Glomerular visceral epithelial cell (primary cell): Measurements from ENCODE around the gene YIPF4.
"Not testable (repeated sequence)": the region's sequence is repeated elsewhere in the genome, so short reads cannot be mapped to it uniquely, and the experiment has no call there.

ENCODE experiments used
- DNase-seq: peaks from one replicate; pipeline ENCODE4 v3.0.0-alpha.2; 2016; ENCODE audit errors: extremely low spot score

YIPF4 gene

DNA sequence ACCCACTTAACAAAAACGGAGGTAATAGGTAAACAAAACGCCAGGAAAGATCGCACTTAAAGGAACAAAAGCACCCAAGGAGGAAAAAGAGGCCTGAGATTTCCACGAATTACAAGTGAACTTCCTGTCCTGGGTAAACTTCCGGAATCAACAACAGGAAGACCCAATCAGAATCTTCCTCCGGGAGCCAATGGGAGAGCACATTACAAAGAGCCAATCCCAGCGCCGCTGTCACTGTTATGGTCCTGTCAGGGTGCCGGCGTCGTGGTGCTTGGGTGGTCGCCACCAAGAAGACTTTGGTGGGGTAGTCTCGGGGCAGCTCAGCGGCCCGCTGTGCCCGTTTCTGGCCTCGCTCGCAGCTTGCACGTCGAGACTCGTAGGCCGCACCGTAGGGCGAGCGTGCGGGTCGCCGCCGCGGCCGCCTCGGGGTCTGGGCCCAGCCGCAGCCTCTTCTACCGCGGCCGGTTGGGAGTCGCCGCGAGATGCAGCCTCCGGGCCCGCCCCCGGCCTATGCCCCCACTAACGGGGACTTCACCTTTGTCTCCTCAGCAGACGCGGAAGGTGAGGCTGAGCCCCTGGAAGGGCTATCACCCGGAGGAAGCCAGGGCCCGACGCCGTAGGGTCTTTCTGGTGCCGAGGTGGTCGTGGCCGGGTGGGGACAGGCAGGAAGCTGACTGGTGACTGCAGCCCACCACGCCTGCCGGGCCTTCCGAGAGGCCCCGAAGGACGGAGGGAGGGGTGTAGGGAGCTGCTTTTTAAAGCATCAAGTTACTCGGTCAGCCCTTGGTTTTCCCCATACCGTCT is at the start of gene YIPF4:
Gene YIPF4, plus strand, starts transcription at position 231 of the 804 bp plus-strand sequence. Its CDS starts 252 bp downstream, at position 483.
- peak; percentile 86 for DNase-seq

DNA sequence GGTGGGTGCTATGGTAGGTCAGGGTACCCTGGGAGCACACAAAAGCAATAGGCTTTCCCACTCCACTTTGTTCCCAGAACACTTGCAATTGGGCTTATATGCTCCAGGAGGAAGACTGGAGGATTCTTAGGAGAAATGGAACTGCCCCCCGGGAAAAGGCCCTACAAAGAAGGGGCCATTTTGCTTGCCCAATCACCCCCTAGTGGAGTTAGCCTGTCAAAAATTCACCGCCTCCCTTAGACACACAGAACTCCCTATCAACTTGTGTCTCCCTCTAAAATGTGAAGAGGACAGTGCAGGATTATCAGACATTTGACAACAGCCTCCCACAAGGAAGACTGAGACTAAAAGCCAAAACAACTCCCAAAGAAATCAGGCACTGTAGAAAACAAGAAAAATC is 49.5 kb upstream of the YIPF4 start:
- DNase-seq = no peak

DNA sequence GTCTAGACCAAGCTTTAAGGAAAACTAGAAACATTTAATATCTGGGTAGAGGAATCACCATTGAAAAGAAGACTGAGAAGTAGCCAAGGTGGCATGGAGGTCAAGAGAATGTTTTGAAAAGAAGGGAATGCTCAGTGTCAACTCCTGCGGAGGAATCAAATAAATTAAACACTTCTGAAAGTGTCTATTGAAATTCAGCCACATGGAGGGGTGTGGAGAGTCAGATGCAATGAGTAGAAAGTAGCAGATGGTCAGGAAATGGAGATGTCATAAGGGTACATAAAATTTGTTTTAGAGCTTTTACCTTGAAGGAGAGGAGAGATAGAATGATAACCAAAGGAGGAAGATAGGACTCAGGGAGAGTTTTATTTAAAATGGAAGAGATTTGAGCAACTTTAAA is 48.1 kb upstream of the YIPF4 start:
- DNase-seq = no peak

DNA sequence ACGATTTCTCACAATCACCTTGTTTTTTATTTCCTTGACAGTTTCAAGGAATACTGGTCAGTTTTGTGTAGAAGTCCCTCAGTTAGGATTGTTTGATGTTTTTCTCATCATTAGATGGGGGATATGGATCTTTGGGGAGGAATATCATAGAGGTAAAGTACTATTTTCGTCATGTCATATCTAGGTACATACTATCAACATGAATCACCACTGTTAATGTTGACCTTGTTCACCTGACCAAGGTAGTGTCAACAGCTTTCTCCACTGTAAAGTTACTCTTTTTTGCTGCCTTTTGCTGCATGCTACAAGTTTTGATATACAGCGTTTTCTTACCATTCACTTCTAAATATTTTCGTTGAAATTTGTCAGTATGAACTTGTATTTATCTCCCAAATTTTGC is 45.7 kb upstream of the YIPF4 start:
- no peak for DNase-seq

DNA sequence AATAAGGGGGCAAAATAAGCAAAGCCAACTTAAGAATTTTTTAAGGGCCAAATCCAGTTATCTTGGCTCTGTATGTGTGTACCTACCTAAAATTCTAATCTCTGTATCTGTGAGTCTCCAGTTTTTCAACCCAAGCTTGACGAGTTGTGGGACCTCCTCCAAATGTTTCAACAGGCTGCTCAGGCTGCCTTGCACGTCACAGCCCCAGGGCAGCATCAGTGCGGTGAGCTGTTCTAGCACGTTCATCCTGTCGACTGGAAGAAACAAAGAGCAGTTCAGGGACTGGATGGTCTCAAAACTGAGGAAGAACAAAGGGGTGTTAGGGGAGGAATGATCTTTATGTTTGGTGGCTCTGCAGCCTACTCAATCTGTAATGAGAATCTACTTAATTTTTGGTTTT is 42.4 kb upstream of the YIPF4 start:
- DNase-seq = no peak

DNA sequence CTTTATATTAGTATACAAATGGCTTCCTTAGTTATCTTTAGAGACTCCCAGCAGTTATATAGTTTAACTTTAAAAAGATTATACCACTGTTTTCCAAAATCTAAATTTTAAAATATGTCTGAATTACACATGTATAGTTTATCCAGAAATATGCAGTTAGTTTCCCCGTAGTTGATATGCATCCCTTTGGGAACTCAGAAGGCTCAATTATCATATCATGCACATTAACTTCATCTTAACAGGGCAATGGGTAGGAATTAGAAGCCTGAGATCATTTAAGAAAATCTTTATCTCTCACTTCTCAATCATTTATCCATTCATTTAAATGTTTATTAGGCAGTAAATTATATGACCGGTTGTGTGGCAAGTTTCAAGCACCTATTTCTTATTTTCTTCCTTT is 40.2 kb upstream of the YIPF4 start:
- DNase-seq = no peak

DNA sequence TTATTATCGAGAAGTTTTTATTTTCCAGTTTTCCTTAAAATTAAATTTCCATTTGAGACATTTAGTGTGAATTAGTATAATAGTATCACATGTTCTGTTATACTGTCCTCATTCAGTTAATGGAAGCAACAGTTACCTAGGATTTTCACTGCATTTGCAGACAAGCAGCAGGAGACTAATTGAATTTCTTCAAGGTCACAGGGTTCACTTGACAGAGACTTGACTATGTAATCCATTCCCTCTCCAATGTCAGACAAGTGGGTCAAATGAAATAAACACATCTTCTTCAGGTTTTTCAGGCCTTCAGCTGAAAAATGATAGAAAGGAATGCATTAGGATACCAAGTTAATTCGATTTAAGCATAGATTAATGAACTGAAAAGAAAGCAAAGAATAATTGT is 39.7 kb upstream of the YIPF4 start:
- no peak for DNase-seq

DNA sequence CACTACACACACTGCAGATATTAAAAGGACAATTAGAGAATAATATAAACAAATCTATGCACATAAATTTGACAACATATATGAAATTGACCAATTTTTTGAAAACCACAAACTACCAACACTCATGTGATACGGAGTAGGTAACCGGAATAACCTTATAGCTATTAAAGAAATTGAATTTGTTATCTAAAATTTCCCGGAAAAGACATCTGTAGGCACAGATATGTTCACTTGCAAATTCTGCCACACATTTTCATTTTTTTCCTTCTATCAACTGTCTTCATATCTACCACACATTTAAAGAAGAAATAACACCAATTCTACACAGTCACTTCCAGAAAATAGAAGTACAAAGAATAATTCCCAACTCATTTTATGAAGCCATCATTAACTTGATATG is 35.4 kb upstream of the YIPF4 start:
- no peak for DNase-seq

DNA sequence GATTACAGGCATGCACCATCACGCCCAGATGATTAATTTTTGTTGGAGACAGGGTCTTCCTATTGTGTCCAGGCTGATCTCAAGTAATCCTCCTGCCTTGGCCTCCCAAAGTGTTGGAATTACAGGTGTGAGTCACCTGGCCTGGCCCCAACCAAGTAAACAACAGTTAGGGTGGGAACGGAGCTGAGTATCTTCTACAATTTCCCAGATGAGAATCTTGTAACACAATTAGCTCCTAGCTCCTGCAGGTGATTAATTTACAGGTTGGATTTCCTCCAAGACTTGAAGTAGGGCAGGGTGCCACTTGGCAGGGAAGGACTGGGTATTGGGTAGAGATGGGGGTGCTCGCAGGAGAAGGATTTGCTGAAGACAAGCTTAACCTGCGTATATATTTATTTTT is 30.8 kb upstream of the YIPF4 start:
- no peak for DNase-seq

DNA sequence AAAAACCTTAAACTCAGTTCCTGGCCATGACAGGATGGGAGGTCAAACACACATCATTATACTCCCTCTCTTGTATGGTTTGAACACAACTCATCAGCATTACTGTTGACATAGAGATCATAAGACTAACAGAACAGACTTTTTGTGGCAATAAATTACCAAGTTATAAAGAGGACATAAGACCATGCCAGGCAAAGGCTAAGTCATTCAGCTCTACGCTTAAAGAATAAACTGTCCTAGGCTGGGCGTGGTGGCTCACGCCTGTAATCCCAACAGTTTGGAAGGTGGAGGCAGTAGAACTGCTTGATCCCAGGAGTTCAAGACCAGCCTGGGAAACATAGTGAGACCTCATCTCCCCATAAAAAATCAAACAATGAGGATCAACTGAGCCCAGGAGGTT is 29.4 kb upstream of the YIPF4 start:
- DNase-seq = no peak

DNA sequence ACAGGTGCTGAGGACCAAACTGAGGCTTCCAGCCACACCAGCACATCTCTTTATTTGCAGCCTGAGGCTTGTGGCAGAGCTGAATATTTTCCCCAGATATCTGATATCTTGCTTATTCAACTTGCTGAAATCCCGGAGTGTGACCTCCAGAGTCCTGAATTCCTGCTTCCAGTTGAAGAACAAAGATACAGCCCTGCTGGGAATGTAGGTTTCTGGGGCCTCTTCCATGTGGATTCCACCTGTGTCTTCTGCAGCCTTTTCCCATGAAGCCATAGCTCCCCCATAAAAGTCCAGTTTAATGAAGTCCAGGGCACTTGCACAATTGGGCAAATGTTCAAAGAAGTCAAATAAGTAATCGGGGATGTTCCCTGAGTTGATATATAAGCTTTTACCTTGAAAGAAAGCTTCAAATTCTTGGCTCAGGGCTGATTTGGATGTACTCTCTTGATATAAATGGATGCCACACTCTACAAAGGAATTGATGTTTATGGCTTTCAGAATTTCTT is 27.9 kb upstream of the YIPF4 start:
- no peak for DNase-seq

DNA sequence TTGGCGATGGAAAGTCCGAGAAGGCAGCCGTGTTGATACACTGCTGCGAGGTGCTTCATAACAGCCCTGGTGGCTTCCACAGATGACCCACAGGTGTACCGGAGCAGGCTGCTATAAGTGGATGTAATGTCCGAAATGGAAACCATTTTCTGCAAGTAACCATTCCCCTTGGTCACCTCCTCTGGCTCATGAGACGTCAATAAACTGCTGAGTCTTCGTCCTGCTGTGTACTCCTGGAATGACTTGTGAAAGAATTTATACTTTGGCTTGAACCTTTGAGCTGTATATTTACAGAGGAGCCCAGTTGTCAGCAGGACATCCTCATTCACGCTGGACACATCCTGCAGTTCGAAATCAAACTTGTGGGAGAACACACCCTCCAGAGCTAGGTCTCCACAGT is 27.4 kb upstream of the YIPF4 start:
- no peak for DNase-seq

DNA sequence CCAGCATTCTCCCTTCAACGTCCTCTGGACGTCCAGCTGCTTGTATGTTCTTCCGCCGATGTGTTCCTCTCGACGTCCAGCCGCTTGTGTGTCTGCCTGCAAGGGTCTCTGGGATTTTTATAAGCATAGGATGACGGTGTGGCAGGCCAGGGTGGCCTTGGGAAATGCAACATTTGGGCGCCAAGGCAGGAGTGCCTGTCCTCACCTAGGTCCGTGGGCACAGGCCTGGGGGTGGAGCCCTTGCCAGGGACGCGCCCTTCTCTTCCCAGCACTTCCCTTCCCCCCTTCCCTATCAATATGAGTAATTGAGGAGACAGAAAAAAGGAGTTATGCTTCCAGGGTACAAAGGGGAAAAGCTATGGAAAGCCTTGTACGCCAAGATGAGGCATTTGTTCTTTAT is 19.5 kb upstream of the YIPF4 start:
- no peak for DNase-seq

DNA sequence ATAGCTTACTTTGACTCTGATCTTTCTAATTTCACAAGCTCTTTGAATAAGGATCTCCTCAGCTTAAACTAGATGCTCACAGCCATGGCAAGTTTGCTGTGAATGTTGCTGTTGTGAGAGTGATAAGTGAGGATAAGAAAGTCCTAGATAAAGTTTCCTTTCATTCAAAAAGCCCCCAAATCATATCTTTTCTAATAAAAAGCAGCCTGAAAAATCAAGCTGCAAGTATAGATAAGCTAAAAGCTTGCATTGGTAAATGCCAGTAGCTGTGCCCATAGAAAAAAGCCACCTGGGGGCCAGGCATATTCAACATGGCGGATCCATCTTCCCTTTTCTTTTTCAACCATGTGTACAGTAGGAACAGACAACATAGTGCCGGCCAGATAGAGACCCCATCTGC is 17.3 kb upstream of the YIPF4 start:
- DNase-seq = no peak

DNA sequence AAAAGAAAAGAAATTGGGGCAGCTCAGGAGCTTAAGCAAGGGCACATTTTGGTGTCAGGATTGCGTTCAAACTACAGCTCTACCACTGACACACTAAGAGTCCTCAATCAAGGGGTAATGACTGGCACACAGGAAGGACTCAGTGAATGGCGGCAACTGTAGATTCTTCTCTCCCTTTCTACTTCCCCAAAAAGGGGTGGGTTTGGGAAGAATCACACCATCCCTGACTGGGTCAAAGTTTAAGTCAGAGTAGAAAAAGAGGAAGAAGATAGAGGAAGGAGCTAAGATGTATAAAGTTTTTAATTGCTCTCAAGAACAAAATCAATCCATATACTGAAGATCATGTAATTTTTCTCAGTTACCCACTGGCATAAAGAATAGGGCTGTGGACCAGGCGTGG is 15.6 kb upstream of the YIPF4 start:
- DNase-seq = no peak

DNA sequence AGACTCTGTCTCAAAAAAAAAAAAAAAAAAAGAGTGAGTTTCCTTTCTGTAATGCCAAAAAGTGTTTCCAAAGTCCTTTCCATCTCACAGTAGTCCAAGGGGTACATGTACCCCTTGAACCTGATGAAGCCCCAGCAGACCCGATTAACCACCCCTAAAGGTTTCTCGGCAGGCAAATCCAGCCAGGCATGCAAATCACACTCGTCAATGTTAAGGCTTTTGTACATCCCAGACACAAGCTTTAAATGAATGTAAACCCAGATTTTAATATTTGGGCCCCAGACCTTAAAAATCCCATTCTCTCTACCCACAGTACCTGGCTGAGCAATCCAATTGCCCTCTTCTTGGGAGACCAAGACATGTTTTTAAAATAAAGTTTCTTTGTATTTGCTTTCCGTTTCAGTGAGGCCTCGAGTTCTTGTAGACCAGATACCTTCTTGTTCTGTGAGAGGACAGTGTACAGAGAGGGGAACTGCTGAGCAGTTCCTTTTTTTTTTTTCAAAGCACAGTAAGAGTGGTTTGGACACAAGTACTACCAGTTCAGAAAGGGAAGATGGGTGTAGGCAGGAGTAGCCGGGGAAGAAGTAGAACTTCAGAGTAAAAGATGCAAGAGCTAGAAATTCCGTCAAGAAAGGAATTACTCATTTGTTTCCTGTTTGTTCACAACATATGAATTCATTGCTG is 13.1 kb upstream of the YIPF4 start, which contains the start of gene NLRC4:
Gene NLRC4, minus strand, starts transcription at position 465 of the 684 bp plus-strand sequence. CDS start 8,111 bp downstream, outside the sequence.
- no peak for DNase-seq

DNA sequence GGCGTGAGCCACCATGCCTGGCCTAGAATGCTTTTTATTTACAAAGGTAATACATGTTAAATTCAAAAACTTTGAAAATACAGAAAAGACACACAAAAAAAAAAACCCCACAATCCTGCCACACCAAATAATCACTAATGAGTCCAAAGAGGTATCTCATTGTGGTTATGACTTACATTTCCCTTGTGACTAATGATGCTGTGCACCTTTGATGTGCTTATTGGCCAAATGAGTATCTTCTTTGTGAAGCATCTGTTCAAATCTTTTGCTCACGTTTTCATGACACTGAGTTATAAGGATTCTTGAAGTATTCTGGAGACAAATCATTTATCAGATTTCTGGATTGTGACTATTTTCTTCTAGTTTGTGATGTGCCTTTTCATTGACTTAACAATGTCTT is 6.6 kb upstream of the YIPF4 start:
- DNase-seq = no peak

DNA sequence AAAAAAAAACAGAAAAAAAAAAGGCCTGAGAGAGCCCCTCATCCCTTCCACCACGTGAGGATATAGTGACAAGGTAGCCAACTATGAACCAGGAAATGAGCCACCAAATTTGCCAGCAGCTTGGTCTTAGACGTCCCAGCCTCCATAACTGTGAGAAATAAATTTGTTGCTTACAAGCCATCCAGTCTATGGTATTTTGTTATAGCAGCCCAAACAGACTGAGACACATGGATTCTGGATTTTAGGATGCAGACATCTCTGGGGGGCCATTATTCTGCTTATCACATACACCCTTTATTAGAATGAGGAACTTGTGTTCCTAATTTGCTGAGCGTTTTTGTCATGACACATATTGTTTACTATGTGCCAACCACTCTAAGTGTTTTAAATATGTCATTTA is 5.4 kb upstream of the YIPF4 start:
- no peak for DNase-seq

DNA sequence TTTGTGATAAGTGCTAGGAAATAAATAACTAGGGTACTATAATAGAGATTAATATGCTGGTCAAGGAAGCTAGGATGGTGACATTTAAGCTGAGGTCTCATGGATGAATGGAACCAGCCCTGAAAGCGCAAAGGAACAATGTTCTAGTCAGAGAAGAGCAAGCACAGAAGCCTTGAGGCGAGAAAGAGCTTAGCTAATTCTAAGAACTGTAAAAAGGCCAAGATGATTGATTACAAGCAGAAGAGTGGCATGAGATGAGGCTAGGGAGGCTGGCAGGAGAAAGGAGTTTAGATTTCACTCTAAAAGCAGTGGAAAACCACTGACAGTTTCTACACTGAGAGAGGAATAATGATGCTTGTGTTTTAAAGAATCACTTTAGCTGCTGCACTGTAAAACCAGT is 3.4 kb upstream of the YIPF4 start:
- no peak for DNase-seq

DNA sequence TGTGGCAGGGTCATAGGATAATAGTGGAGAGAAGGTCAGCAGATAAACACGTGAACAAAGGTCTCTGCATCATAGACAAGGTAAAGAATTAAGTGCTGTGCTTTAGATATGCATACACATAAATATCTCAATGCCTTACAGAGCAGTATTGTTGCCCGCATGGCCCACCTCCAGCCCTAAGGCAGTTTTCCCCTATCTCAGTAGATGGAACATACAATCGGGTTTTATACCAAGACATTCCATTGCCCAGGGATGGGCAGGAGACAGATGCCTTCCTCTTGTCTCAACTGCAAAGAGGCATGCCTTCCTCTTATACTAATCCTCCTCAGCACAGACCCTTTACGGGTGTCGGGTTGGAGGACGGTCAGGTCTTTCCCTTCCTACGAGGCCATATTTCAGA is 1.9 kb upstream of the YIPF4 start:
- DNase-seq = not testable (repeated sequence)

DNA sequence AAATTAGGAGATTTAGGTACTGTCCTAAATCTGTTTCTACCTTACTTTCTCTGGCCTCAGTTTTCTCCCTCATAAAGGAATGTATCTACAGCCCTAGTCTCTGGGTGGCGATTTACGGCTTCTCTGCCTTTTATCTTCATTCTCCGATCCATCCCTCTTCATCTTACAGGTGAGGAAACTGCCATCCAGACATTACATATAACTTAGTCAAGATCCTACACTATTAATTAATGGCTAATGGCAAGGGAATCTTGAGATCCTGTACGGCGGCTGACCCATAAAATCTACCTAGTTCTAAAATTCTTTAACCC is 386 bp upstream of the YIPF4 start:
- DNase-seq = no peak

DNA sequence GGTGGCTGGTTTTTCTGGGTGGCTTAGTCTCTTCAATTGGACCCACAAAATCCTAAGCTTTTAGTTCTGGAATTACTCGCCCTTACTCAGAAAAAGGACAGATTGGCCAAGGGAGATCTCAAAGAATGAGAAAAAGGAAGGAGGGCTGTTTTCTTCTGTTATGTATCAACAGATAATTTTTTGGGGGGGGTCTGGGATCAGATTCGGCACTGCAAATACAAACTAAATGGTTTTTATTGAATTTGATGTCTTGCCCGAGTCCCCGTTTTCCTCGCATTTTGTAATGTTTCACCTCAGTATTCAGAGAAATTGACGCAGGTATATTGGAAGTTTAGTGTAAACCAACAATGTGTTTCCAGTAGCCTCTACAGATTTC is 762 bp downstream of the YIPF4 start:
- DNase-seq = no peak

DNA sequence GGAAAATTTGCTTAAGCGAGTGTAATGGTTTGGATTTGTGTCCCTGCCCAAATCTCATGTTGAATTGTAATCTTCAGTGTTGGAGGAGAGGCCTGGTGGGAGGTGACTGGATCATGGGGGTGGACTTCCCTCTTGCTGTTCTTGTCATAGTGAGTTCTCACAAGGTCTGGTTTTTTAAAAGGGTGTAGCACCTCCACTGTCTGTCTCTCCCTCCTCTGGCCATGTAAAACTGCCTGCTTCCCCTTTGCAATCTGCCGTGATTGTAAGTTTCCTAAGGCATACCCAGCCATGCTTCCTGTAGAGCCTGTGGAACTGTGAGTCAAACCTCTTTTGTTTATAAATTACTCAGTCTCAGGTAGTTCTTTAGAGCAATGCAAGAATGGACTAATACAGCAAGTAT is 6.6 kb downstream of the YIPF4 start:
- no peak for DNase-seq
